Measurements from ENCODE around the gene CHCHD10.

Gene CHCHD10

DNA sequence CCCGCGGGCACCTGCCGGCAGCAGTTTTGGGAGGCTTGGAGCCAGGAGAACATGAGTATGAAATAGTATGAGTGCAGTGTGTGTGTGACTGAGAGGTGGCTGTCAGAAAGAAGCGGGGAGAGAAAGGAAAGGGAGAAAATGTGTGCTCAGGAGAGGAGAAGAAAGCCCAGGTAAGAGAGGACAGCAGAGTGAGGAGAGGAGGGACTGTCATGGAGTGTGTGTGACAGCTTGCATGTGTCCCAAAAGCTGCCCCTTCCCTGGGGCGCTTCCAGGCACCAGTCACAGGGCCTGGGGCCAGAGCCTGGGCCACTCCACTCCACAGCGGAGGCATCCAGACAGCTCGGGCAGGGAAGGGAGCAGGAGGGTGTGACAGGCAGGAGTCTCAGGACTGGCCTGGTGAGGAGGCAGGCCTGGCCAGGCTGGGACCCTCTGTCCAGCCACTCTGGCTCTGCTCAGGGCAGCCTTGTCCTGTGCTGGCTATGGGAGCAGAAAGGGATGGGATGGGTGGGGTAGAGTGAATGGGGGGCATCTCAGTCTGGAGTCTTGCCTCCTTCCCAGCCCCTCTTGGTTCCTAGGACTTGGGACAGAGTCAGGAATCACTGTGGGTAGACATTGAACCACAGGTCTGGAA, 5.8 kb upstream of the CHCHD10 start:
- DNase-seq (ENCODE audit: low read depth in 2 of 3, low spot score in 1 of 3), result no peak

DNA sequence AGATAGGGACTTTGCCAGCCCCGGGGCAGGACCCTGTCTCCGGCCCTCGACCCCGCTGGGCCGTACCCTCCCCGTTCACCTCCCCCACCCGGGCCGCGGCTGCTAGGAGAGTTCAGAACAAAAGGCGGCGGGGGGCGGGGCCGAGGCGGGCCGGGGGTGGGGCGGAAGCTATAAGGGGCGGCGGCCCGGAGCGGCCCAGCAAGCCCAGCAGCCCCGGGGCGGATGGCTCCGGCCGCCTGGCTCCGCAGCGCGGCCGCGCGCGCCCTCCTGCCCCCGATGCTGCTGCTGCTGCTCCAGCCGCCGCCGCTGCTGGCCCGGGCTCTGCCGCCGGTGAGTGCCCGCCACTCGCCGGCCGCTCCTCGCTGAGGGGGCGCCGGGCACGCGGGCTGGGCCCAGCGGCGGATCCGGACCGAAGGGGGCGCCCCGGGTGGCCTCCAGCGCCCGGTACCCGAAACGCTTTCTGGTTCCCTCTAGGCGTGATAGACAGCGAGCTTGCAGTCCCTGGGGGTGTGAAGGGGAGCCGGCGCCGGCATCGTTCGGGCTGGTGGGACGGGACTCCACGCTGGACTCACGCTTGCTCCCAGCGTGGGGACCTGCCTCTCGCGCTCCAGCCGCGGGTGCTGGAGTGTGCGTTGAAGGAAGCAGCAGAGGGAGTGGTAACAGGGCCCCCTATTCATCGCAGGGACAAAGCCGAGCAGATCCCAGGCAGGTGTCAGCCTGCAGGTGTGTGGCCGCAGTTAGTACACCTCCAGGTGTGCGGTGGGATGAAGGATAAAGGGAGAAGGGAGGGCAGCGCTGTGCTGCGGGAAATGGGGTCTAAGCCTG, 5.1 kb upstream of the CHCHD10 start, which contains the start of gene MMP11:
TSS of gene MMP11 (plus strand) at position 201 of the 825 bp plus-strand sequence. CDS start at position 223, 22 bp downstream.
- no peak for DNase-seq (ENCODE audit: low read depth in 2 of 3, low spot score in 1 of 3)

DNA sequence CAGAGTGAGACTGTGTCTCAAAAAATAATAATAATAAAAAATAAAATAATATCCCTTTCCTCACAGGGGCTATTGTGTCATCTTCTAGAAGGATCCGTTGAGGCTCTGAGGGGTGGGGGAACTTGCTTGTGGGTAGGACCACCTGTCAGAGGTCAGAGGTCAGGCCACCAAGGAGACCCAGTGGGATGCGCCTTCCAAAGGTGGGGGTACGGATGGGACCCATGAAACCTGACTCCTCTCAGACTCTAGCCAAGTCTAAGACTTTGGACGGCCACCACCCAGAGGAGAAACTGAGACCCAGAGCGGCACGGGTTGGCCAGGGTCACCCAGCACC, 4.5 kb upstream of the CHCHD10 start:
- DNase-seq (ENCODE audit: low read depth in 2 of 3, low spot score in 1 of 3), result no peak

DNA sequence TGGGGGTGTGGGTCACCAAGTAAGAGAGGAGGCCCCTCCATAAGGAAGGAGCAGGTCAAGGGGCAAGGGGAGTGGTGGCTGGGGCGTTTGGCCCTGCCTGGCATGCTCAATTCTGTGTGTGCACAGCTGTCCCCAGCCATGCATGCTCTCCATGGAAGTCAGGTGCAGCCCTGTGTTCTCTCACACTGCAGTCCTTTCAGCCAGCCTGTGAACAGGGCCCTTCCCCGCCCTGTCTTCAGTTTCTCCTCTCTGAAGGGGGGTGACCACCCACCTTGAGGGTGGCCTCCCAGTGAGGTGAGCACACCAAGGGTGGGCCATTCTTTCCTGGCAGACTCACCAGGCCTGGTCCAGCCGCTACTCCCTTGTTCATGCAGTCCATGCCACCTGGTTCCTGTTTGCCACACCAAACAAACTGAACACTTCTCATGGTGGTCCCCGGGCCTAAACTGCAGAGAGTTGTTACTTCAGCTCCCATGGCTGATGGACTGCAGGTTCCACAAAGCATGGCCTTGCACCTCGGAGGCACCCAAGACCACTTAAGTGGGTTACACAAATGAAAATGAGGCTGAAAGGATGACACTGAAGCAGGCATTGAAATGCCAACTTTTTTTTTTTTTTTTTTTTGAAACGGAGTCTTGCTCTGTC, 1.7 kb upstream of the CHCHD10 start:
- no peak for DNase-seq (ENCODE audit: low read depth in 2 of 3, low spot score in 1 of 3)

DNA sequence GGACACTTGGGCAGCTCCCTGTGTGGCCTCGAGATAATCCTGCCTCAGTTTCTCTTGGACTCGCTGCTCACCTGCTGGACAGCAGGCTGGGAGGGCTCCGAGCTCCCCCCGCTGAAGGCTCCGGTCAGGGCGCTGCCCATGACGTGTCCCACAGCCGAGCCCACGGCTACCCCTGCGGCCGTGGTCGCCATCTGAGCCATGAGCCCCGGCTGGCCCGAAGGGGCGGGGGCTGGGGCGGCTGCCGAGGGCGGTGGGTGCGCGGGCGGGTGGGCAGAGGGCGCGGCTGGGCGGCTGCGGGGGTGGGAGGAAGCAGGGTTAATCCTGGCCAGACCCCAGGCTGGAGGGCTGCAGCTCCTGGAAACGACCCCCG, 484 bp downstream of the CHCHD10 start:
- DNase-seq (ENCODE audit: low read depth in 2 of 3, low spot score in 1 of 3), result no peak

DNA sequence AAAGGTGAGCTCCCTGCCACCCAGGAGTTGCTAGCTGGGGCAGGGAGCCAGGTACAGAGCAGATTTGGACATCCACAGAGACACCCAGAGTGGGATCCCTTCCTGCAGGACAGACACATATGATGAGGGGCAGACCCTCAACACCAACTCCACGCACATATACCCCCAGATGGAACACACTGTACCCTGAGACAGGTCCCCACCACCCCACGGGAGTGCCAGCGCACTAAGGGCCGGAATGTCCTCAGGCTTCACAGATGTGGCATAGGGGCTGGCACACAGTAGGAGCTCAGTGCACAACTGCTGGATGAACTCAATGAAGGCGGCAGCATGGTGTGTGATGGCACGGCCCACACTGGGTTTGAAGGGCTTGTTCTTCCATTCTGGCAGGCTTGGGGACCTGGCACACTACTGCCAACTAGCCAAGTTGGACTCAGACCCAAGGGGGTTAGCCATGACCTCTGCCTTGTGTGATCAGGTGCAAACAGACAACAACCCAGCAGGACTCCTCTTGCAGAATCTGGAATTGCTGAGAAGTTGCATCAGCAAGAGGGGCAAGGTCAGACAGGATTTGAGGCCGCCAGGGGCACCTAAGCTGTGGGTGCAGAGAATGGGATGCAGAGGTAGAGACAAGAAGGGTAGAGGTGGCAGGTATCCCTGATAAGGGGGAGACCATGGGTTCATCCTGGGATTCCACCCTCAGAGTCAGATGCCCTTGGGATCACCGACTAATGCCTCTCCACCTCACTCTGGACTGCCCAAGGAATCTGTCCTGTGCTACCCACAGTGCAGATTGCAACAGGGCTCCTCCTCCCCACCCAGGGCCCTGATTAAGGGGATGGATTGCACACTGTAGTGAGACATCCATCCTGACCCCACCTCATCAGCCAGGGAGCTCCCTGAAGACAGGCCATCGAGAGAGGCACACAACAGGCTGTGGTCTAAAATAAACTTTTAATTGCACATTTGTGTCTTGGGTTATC, 2.6 kb downstream of the CHCHD10 start:
- DNase-seq (ENCODE audit: low read depth in 2 of 3, low spot score in 1 of 3), result no peak

DNA sequence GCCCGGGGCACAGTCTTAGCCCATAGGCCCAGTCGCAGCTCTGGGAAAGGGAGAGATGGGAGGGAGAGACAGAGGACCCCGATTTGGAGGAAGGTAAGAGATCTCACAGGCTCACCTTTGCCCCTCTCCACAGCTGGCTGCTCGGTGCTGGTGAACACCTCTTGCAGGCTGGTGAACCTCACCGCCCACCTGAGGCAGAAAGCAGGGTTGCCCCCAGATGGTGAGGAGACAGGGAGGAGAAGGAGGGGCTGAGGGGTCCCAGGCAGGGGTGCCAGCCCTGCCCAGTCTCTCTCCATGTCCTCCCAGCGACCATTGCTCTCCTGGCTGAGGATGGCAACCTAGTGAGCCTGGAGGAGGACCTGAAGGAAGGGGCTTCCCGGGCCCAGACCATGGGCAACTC, 3.8 kb downstream of the CHCHD10 start:
- DNase-seq (ENCODE audit: low read depth in 2 of 3, low spot score in 1 of 3), result no peak

DNA sequence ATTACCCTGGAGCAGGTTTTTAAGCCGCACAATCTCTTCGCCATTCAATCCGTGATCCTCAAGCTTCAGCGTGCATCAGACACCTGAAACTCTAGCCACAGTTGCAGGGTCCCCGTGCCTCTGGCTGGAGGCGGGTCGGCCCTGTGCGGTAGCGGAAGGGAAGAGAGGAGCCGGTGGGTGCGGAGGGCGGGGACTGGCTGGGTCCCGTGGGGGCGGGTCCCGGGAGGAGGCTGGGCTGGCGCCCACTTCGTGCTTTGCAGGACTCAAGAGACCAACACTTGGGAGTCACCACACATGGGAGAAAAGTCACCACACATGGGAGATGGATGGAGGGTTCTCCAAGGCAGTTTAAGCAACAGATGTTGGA, 4.2 kb downstream of the CHCHD10 start:
- peak in 2 of 3 donors; percentile 40 to 43 for DNase-seq (ENCODE audit: low read depth in 2 of 3, low spot score in 1 of 3)

DNA sequence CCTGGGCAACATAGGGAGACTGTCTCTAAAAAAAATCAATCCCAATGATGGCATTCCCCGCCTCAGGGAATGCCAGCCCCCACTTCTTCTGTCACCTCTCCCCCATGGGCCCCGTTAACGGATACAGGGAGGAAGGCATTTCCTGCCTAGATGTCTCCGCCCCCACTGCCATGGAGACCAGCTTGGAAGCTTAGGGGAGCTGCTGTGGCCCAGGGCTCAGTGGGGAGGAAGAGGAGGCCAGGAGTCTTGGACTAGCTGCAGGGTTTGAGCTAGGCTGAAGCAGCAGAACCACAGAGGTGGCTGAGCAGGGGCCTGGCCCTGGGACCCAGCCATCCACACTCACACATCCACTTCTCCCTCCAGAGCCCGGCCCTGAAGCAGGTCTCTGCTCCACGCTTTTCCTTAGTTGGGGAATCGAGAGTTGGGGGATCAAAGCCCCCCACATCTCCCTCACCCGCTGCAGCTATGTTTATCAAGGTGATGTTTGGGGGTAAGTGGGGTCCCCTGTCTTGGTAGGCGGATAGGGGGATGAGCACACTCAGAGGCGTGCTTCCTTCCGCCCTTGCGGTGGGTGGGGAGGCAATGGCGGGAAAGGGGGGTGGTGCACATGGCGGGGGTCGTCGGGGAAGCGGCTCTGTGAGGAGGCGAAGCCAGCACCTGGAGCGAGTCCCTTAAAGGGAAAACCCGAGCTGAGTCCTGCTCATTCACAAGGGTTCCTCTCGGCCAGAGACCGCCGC, 4.8 kb downstream of the CHCHD10 start, which contains the start of gene C22orf15:
TSS of gene C22orf15 (plus strand) at position 149 of the 737 bp plus-strand sequence. CDS start at position 466, 317 bp downstream.
- no peak for DNase-seq (ENCODE audit: low read depth in 2 of 3, low spot score in 1 of 3)

DNA sequence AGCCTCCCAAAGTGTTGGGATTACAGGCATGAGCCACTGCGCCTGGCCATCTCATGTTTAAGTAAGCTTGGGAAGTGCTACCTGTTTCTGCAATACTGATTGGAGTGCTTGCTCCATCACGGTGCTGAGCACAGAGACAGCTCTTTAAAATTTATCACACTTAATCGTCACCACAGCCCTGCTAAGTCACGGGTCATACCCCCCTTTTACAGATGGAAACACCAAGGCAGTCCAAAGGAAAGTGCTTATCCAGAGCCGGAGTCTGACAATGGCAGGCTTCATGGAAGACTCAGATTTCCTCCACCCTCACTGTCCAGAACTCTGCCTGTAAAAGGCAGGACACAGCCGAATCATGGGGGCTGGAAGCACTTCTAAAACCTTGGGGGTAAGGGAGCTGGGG, 7.7 kb downstream of the CHCHD10 start:
- DNase-seq (ENCODE audit: low read depth in 2 of 3, low spot score in 1 of 3), result no peak

DNA sequence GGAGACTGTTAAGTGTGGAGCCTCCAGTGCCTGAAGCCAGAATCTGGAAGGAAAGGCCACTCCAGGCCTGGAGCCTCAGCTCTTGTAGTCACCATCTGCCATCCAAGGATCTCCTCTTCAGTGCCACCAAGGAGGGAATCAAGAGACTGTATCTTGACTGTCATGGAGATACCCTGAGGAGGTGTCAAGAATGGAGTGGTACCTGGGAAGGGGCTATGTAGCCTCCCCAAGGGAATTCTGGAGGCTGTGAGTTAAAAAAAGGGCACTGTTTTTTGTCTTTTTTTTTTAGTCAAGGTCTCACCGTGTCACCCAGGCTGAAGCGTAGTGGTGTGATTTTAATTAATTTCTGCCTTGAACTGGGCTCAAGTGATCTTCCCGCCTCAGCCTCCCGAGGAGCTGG, 8.2 kb downstream of the CHCHD10 start:
- no peak for DNase-seq (ENCODE audit: low read depth in 2 of 3, low spot score in 1 of 3)

DNA sequence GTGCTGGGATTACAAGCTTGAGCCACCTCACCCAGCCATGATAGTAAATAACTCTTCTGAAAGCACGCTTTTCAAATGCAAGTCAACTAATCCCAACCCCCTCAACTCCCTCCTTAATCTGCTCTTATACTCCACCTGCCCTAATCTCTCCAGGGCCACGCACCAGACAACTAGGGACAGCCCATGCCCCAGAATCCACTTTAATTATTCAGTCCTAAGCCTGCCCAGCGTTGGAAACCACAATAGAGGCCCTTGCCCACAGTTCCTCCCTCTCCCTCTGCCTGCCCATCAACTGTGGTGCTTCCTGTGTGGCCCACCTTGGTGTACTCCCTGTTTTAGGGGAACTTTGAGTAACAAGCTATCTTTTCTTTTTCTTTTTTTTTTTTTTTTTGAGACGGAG, 10.9 kb downstream of the CHCHD10 start:
- no peak for DNase-seq (ENCODE audit: low read depth in 2 of 3, low spot score in 1 of 3)

DNA sequence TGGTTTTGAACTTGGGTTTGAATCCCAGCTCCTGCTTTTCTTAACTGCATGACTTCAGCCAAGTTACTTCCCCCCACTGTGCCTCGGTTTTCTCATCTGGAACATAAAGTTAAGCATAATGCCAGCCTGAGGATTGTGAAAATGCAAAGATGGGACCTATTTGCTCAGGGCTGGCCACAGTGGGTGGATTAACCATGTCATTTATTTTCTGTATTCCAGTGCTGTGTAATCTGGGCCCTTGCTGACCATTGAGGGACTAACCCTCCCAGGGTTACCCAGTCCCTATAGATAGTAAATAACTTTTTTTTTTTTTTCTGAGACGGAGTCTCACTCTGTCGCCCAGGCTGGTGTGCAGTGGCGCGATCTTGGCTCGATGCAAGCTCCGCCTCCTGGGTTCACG, 12.1 kb downstream of the CHCHD10 start:
- DNase-seq (ENCODE audit: low read depth in 2 of 3, low spot score in 1 of 3), result no peak

DNA sequence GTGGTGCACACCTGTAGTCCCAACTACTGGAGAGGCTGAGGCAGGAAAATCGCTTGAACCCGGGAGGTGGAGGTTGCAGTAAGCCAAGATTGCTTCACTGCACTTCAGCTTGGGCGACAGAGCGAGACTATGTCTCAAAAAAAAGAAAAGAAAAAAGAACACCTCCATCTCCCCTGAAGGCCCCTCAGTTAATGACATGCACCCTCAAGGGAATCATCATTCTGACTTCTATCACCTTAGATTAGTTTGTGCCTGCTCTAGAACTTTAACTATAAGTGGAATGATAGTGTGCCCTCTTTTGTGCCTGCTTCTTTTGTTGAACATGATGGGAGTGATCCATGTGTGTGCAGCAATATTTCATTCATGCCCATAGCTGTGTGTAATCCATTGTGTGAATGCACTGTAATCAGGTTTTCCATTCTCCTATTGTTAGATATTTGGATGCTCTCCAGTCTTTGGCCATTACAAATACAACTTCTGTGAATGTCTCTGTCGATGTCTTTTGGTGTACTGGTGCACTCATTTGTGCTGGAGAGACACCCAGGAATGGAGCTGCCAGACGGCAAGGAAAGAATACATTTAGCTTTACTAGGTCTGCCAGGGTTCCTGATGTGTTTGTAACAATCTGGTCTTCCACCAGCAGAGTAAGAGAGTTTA, 12.7 kb downstream of the CHCHD10 start:
- no peak for DNase-seq (ENCODE audit: low read depth in 2 of 3, low spot score in 1 of 3)

DNA sequence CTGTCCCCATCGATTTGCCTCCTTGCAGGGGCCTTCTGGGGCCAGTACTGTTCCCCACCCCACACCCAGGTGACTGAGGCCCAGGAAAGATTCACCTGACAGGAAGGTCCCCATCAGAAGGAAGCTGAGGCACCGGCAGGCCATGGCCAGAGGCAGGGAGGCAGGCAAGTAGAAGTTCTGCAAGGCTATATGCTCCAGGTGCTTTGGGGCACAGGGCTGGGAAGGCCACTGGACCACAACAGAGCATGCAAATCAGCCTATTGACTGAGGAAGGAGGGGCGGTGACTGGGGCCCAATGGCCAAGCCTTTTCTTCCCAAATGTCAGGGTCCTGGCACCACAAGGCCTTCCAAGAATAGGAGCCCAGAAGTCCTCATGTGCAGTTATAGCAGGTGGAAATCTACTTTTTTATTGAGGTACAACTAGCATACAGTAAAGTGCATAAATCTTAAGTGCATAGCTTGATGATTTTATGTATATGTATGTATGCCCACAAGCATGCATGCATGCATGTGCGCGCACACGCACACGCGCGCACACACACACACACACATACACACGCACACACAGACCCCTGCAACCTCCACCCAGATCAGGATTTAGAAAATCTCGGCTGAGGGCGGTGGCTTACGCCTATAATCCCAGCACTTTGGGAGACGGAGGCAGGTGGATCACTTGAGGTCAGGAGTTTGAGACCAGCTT, 13.4 kb downstream of the CHCHD10 start, which contains the start of gene VPREB3:
TSS of gene VPREB3 (minus strand) at position 206 of the 700 bp plus-strand sequence. CDS start at position 144, 62 bp downstream.
- DNase-seq (ENCODE audit: low read depth in 2 of 3, low spot score in 1 of 3), result no peak

DNA sequence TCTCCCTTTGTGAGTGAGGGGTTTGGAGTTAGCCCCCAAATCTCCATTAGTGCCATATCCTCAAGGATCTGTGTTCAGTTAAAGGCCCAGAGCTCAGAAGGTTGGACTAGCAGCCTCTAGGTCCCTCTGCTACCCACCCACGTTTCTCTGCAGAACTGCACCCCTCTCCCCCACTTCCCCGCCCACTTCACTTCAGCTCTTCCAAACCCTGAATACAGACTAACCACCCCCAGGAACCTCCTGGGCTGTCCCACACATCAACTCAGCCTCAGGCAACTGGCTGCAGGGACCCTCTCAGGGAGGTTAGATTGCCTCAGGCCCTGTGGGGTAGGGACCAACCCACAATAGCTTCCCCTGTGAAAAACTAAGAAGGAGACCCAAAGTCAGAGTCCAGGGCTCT, 14.4 kb downstream of the CHCHD10 start:
- no peak for DNase-seq (ENCODE audit: low read depth in 2 of 3, low spot score in 1 of 3)

DNA sequence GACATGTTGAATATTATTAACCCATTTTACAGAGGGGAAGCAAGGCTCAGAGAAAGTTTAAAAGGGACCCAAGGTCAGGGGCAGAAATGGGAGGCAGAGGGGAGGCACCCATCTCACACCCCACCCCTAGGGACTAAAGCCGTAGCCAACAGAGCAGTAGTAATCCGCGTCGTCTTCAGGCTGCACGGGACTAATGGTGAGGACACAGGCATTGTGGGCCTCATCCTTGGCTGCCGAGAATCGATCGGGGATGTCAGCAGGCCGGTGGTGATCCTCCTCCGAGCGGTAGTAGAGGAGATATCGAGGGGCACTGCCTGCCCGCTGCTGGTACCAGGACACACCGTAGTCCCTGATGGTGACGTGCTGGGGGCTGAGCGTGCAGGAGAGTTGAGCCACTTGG, 15.0 kb downstream of the CHCHD10 start:
- no peak for DNase-seq (ENCODE audit: low read depth in 2 of 3, low spot score in 1 of 3)

DNA sequence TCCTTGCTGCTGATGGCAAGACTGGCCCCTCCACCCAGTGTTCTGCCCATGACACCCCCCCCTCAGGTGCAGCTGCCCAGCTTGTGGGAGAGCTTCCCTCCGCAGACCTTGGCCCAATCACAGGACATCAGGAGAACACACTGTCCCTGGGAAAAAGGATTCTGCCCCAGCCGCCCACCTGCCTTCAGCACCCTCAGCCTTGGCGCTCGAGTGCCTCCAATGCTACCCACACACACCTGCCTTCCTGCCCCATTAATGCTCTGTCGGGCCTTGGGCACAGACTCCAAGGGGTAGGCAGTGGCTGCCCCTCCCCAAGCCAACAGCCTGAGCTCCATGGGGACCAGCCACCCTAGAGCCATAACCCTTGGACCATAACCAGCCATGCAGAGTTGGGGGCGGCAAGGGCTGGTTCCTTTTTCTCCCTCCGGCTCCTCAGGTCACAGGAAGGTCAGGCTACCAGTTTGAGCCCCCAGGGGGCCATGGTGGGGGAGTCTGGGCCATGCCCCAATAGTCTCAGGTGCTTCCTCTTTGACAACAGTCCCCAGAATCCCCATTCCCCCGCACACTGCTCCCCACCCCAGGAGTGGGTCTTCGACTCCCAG, 15.6 kb downstream of the CHCHD10 start:
- no peak for DNase-seq (ENCODE audit: low read depth in 2 of 3, low spot score in 1 of 3)
